K562 (cell line): Measurements from ENCODE around the gene SCAMP5. TPM values are rescaled to one million over a fixed set of nuclear protein-coding genes. Genes with fewer than 3 reads are reported as not detected.
A peak's percentile ranks its signal among the peaks of the same experiment; 100 is the strongest.

Experiments
- BCL6 ChIP-seq: fragments of 250-450 bp; sonication (Bioruptor Pico); IDR thresholded peaks from 2 replicates; pipeline ENCODE4 v1.4.0; 2020
- C11orf30 ChIP-seq: fragments of 450-650 bp; IDR thresholded peaks from 2 replicates; pipeline ENCODE4 v1.6.1; 2016; ENCODE audit warnings: low read depth, mild to moderate bottlenecking
- CBX8 ChIP-seq: fragments of 200-600 bp; sonication (generic); IDR thresholded peaks from 2 replicates; pipeline ENCODE4 v1.6.1; 2012; ENCODE audit warnings: borderline replicate concordance, mixed run types, low read depth, mild to moderate bottlenecking, moderate library complexity, mixed read lengths, low read length, control low read depth, inconsistent platforms; ENCODE audit not compliant: poor library complexity, severe bottlenecking; ENCODE audit errors: extremely low read depth
- CHD4 ChIP-seq: fragments of 200-600 bp; sonication (generic); IDR thresholded peaks from 3 replicates; pipeline ENCODE4 v1.6.1; 2012; ENCODE audit warnings: low read depth, mild to moderate bottlenecking, mixed read lengths, low read length, inconsistent platforms; ENCODE audit not compliant: insufficient read depth, insufficient replicate concordance, poor library complexity, severe bottlenecking
- COPS2 ChIP-seq: fragments of 450-650 bp; conservative IDR thresholded peaks from 2 replicates; pipeline ENCODE4 v1.6.1; 2016; ENCODE audit warnings: mild to moderate bottlenecking, moderate library complexity
- FOXA3 ChIP-seq, 2 experiments: fragments of 450-650 bp in 1 of 2; sonication (generic) in 1 of 2; formaldehyde crosslinking; IDR thresholded peaks in 1 of 2; conservative IDR thresholded peaks in 1 of 2; 2 replicates each; pipeline versions ENCODE4 v1.4.0 to v1.8.0; 2020 to 2022; ENCODE audit warnings: mild to moderate bottlenecking in 2 of 2, missing genetic modification reagents in 1 of 2
- FOXJ2 ChIP-seq: fragments of 200-800 bp; sonication (Bioruptor generic); IDR thresholded peaks from 2 replicates; pipeline ENCODE4 v1.6.1; 2016; ENCODE audit warnings: missing genetic modification characterization, missing compliant biosample characterization
- FOXM1 ChIP-seq, 2 experiments: fragments of 450-650 bp in 1 of 2; sonication (generic) in 1 of 2; formaldehyde crosslinking in 1 of 2; IDR thresholded peaks; 2 replicates each; pipeline versions ENCODE4 v1.6.1 to v1.9.0; 2017 to 2022; ENCODE audit warnings: low read depth in 2 of 2, mild to moderate bottlenecking in 2 of 2, missing genetic modification reagents in 1 of 2, moderate library complexity in 1 of 2
- GTF2F1 ChIP-seq: IDR thresholded peaks from 2 replicates; pipeline ENCODE4 v1.6.1; 2011; ENCODE audit warnings: low read depth, low read length, improper control_type of control experiment
- LCOR ChIP-seq: sonication (generic); formaldehyde crosslinking; IDR thresholded peaks from 2 replicates; pipeline ENCODE4 v1.8.0; 2022; ENCODE audit warnings: mild to moderate bottlenecking, missing genetic modification reagents
- RB1 ChIP-seq: fragments of 450-650 bp; IDR thresholded peaks from 2 replicates; pipeline ENCODE4 v1.6.1; 2017; ENCODE audit warnings: low read depth, mild to moderate bottlenecking
- RCOR1 ChIP-seq, 2 experiments: IDR thresholded peaks; 2 replicates each; pipeline ENCODE4 v1.6.1; 2012; ENCODE audit warnings: low read depth in 2 of 2, low read length in 2 of 2, borderline replicate concordance in 1 of 2, improper control_type of control experiment in 1 of 2
- SMARCC2 ChIP-seq: fragments of 450-650 bp; IDR thresholded peaks from 2 replicates; pipeline ENCODE4 v1.6.1; 2017; ENCODE audit warnings: antibody characterized with exemption, moderate library complexity, mild to moderate bottlenecking, low read depth
- TCF3 ChIP-seq: sonication (generic); formaldehyde crosslinking; IDR thresholded peaks from 2 replicates; pipeline ENCODE4 v1.4.0; 2020; ENCODE audit warnings: mild to moderate bottlenecking, missing genetic modification reagents
- TEAD2 ChIP-seq: fragments of 450-650 bp; IDR thresholded peaks from 2 replicates; pipeline ENCODE4 v1.6.1; 2016; ENCODE audit warnings: missing genetic modification characterization, control low read depth, missing compliant biosample characterization
- TFAM ChIP-seq: fragments of 250-450 bp; sonication (Bioruptor Pico); conservative IDR thresholded peaks from 2 replicates; pipeline ENCODE4 v1.5.0; 2021; ENCODE audit warnings: mild to moderate bottlenecking, moderate library complexity
- TOE1 ChIP-seq, 2 experiments: fragments of 450-650 bp in 1 of 2; sonication (generic) in 1 of 2; formaldehyde crosslinking in 1 of 2; IDR thresholded peaks; 2 replicates each; pipeline versions ENCODE4 v1.7.1 to v1.8.0; 2016 to 2022; ENCODE audit warnings: borderline replicate concordance in 2 of 2, mild to moderate bottlenecking in 2 of 2, antibody characterized with exemption in 1 of 2, inconsistent platforms in 1 of 2, low read depth in 1 of 2, missing genetic modification reagents in 1 of 2, moderate library complexity in 1 of 2
- ZNF212 ChIP-seq: fragments of 450-650 bp; formaldehyde crosslinking; IDR thresholded peaks from 2 replicates; pipeline ENCODE4 v1.4.0; 2020; ENCODE audit warnings: mild to moderate bottlenecking
- ZNF311 ChIP-seq: fragments of 250-450 bp; sonication (Bioruptor Pico); IDR thresholded peaks from 2 replicates; pipeline ENCODE4 v1.4.0; 2020; ENCODE audit warnings: mild to moderate bottlenecking, moderate library complexity
- polyA plus RNA-seq, 8 experiments: library from polyadenylated mRNA; depleted of rRNA in 4 of 8; stranded (reverse) in 5 of 8; unstranded in 3 of 8; fragments of >200 nt; fragmentation: Nextera tagmentation in 2 of 8; fragmentation: Illumina TruSeq in 1 of 8; extraction: Ambion mirVana in 2 of 8; extraction: Trizol in 1 of 8; gene quantifications; 2 replicates each; pipeline versions ENCODE4 v1.2.1 to v1.2.3, GENCODE V29; 2011 to 2014; ENCODE audit warnings: inconsistent platforms in 1 of 8, missing spikeins in 1 of 8
- total RNA-seq, 7 experiments: library from RNA; depleted of rRNA in 6 of 7; stranded (reverse); fragments of >200 nt in 6 of 7; fragmentation: Illumina TruSeq in 2 of 7; extraction: Trizol in 2 of 7; gene quantifications; 2 replicates each; pipeline versions ENCODE4 v1.2.1 to v1.2.3, GENCODE V29; 2011 to 2021; ENCODE audit warnings: low replicate concordance in 1 of 7
- TF ChIP-seq, protein P1 (sequence below): fragments of 250-450 bp; sonication (Bioruptor Pico); IDR thresholded peaks from 2 replicates; pipeline ENCODE4 v1.8.0; 2021; ENCODE audit warnings: moderate library complexity, mild to moderate bottlenecking, inconsistent platforms
- TF ChIP-seq, protein P2 (sequence below), 2 experiments: fragments of 450-650 bp; conservative IDR thresholded peaks; 2 replicates each; pipeline ENCODE4 v1.6.1; 2017; ENCODE audit warnings: mild to moderate bottlenecking in 2 of 2, moderate library complexity in 2 of 2
- TF ChIP-seq, protein P3 (sequence below): sonication (generic); formaldehyde crosslinking; IDR thresholded peaks from 2 replicates; pipeline ENCODE4 v1.8.0; 2022; ENCODE audit warnings: missing genetic modification reagents, mild to moderate bottlenecking, borderline replicate concordance

SCAMP5 gene
- total and polyA plus RNA-seq, 9 of the 15 experiments (the other 6 are each of a cell fraction or from before 2014, with no cell fraction given): 0.09 to 0.29 (median 0.19) TPM; not detected in 5

DNA sequence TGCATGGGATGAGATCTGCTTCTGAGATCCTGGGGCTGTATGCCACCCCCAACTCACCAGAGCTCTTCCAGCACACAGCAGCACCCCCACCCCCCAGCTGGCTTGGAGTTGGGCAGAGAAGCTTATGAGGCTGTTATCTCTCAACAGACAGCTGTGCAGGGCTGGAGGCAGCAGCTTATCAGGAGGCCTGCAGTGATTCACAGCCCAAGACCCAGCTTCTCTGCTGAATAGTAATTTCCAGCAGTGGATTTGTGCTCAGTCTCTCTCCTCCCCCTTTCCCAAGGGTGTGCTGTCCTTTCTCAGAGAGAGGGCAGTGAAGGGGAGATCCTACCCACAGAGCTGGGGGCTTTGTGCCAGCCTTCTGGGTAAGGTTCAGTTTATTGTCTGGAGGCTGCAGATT lies 40.8 kb upstream of the SCAMP5 start (continued):
- TF ChIP-seq ZNF311 (CRISPR knock-in tag) (peak; percentile 76; the same call in 1 of the 2 replicates), ZNF212 (CRISPR knock-in tag) (no peak), TOE1 (IDR thresholded peaks at IDR 0.05; ENCODE audit: borderline replicate concordance) (peak; percentile 71; the same call in 1 of the 2 replicates), TOE1 (CRISPR knock-in tag; IDR thresholded peaks at IDR 0.05; ENCODE audit: borderline replicate concordance, low read depth) (no peak), FOXM1 (IDR thresholded peaks at IDR 0.05; ENCODE audit: low read depth) (peak; percentile 94), FOXM1 (CRISPR knock-in tag; IDR thresholded peaks at IDR 0.05; ENCODE audit: low read depth) (no peak), BCL6 (CRISPR knock-in tag) (peak; percentile 73; the same call in 1 of the 2 replicates), SMARCC2 (peak; percentile 97), FOXA3 (CRISPR knock-in tag; conservative IDR thresholded peaks at IDR 0.05 in 1 of 2, IDR thresholded peaks at IDR 0.05 in 1 of 2) (0 out of 4 replicates have a peak, but pooled peaks of 1 of the 2 experiments have one; percentile 51), FOXJ2 (tag) (peak; percentile 55; the same call in 1 of the 2 replicates), RB1 (peak; percentile 86), TEAD2 (tag) (no peak), COPS2 (no peak), TCF3 (CRISPR knock-in tag) (peak; percentile 99), CBX8 (no peak), LCOR (CRISPR knock-in tag) (peak; percentile 69), C11orf30 (peak; percentile 24; the same call in 1 of the 2 replicates), GTF2F1 (no peak), TFAM (CRISPR knock-in tag) (no peak), CHD4 (no peak), RCOR1 (IDR thresholded peaks at IDR 0.05; ENCODE audit: borderline replicate concordance in 1 of 2, low read depth in 2 of 2, low read length in 2 of 2) (peak; percentile 100)
- TF ChIP-seq, protein P1, sequence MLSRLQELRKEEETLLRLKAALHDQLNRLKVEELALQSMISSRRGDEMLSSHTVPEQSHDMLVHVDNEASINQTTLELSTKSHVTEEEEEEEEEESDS (CRISPR knock-in tag): no peak
- TF ChIP-seq, protein P2, sequence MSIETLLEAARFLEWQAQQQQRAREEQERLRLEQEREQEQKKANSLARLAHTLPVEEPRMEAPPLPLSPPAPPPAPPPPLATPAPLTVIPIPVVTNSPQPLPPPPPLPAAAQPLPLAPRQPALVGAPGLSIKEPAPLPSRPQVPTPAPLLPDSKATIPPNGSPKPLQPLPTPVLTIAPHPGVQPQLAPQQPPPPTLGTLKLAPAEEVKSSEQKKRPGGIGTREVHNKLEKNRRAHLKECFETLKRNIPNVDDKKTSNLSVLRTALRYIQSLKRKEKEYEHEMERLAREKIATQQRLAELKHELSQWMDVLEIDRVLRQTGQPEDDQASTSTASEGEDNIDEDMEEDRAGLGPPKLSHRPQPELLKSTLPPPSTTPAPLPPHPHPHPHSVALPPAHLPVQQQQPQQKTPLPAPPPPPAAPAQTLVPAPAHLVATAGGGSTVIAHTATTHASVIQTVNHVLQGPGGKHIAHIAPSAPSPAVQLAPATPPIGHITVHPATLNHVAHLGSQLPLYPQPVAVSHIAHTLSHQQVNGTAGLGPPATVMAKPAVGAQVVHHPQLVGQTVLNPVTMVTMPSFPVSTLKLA (conservative IDR thresholded peaks at IDR 0.05): peak in 1 of 2 experiments; percentile 80; a peak in 2 of 4 replicates
- TF ChIP-seq, protein P3, sequence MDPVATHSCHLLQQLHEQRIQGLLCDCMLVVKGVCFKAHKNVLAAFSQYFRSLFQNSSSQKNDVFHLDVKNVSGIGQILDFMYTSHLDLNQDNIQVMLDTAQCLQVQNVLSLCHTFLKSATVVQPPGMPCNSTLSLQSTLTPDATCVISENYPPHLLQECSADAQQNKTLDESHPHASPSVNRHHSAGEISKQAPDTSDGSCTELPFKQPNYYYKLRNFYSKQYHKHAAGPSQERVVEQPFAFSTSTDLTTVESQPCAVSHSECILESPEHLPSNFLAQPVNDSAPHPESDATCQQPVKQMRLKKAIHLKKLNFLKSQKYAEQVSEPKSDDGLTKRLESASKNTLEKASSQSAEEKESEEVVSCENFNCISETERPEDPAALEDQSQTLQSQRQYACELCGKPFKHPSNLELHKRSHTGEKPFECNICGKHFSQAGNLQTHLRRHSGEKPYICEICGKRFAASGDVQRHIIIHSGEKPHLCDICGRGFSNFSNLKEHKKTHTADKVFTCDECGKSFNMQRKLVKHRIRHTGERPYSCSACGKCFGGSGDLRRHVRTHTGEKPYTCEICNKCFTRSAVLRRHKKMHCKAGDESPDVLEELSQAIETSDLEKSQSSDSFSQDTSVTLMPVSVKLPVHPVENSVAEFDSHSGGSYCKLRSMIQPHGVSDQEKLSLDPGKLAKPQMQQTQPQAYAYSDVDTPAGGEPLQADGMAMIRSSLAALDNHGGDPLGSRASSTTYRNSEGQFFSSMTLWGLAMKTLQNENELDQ: no peak
